OCI-LY1 (cell line): ENCODE data around the gene ITGAV.

Experiments
- H2AFZ ChIP-seq: fragments of 200-600 bp; sonication (generic), shearing (Covaris generic); 2 replicates; pipeline ENCODE4 v1.6.0; 2014; ENCODE audit warnings: antibody characterized with exemption, mild to moderate bottlenecking, low read length
- H3F3A ChIP-seq: fragments of 200-600 bp; sonication (generic), shearing (Covaris generic); 2 replicates; pipeline ENCODE4 v1.6.0; 2014; ENCODE audit warnings: mild to moderate bottlenecking, antibody characterized with exemption, low read length, moderate library complexity; ENCODE audit not compliant: insufficient read depth
- H3K27ac ChIP-seq: fragments of 200-600 bp; sonication (generic); 2 replicates; pipeline ENCODE4 v1.5.1; 2014; ENCODE audit warnings: low read length, mixed run types, mild to moderate bottlenecking, low read depth; ENCODE audit not compliant: poor library complexity, severe bottlenecking
- H3K27me3 ChIP-seq: fragments of 200-600 bp; sonication (generic); 2 replicates; pipeline ENCODE4 v1.6.0; 2014; ENCODE audit warnings: antibody characterized with exemption, mild to moderate bottlenecking, low read length, moderate library complexity; ENCODE audit not compliant: insufficient read depth
- H3K36me3 ChIP-seq: fragments of 200-600 bp; sonication (generic); 2 replicates; pipeline ENCODE4 v1.6.1; 2014; ENCODE audit warnings: mild to moderate bottlenecking, antibody characterized with exemption, low read length, moderate library complexity, mixed read lengths; ENCODE audit not compliant: insufficient read depth
- H3K4me1 ChIP-seq: fragments of 200-600 bp; sonication (generic); 2 replicates; pipeline ENCODE4 v1.5.1; 2014; ENCODE audit warnings: mild to moderate bottlenecking, low read length, moderate library complexity; ENCODE audit not compliant: insufficient read depth, severe bottlenecking
- H3K4me2 ChIP-seq: fragments of 200-600 bp; sonication (generic), shearing (Covaris generic); 2 replicates; pipeline ENCODE4 v1.6.1; 2014; ENCODE audit warnings: low read length
- H3K4me3 ChIP-seq: fragments of 200-600 bp; sonication (generic); 2 replicates; pipeline ENCODE4 v1.5.1; 2014; ENCODE audit warnings: low read length, low read depth, mild to moderate bottlenecking, mixed read lengths; ENCODE audit not compliant: poor library complexity, severe bottlenecking
- H3K79me2 ChIP-seq: fragments of 200-600 bp; shearing (Covaris generic); 2 replicates; pipeline ENCODE4 v1.6.1; 2016; ENCODE audit warnings: mixed run types, low read length, mixed read lengths; ENCODE audit not compliant: insufficient read depth
- H3K9ac ChIP-seq: fragments of 200-600 bp; sonication (generic), shearing (Covaris generic); 2 replicates; pipeline ENCODE4 v1.6.1; 2014; ENCODE audit warnings: mild to moderate bottlenecking, low read length, mixed read lengths
- H3K9me2 ChIP-seq: fragments of 200-600 bp; sonication (generic), shearing (Covaris generic); 2 replicates; pipeline ENCODE4 v1.6.1; 2014; ENCODE audit warnings: low read depth, mild to moderate bottlenecking, low read length, mixed read lengths
- H3K9me3 ChIP-seq: fragments of 200-600 bp; shearing (Covaris generic); 2 replicates; pipeline ENCODE4 v1.6.1; 2014; ENCODE audit warnings: low read length, mixed read lengths
- H4K20me1 ChIP-seq: fragments of 200-600 bp; sonication (generic), shearing (Covaris generic); 2 replicates; pipeline ENCODE4 v1.6.0; 2016; ENCODE audit warnings: mild to moderate bottlenecking, low read length; ENCODE audit not compliant: insufficient read depth
- EZH2 ChIP-seq: fragments of 200-600 bp; sonication (generic), shearing (Covaris generic); IDR thresholded peaks from 2 replicates; pipeline ENCODE4 v1.8.0; 2017; ENCODE audit warnings: borderline replicate concordance, mixed run types, mild to moderate bottlenecking, antibody characterized with exemption, low read length, moderate library complexity, mixed read lengths
- TF ChIP-seq, protein P1 (sequence below): fragments of 200-600 bp; sonication (generic), shearing (Covaris generic); IDR thresholded peaks from 2 replicates; pipeline ENCODE4 v1.5.1; 2017; ENCODE audit warnings: mild to moderate bottlenecking, antibody characterized with exemption, low read length, moderate library complexity, mixed read lengths

The ITGAV gene

DNA sequence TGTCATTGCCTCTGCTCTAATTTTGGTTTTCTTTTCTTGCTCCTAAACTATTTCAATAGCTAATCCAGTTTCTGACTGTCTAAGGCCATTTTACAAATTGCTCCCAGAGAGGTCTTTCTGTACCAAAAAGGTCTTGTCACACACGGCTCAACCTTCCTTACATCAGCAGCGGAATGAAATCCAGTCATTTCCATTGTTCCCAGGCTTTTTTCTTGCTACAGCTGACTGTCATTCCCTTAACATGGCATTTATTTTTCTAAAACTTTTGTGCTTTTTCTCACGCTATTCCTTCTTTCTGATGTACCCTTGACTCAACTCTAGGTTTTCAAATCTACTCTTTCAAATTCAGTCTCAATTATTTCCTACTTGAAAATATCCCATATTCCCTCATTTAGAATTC, 128.3 kb downstream of the ITGAV start:
- Histone ChIP-seq H3K4me3 (no peak overlapping the region), H2AFZ (no peak overlapping the region), H3K4me2 (no peak overlapping the region), H3F3A (no peaks in the 10 kb centered on the region), H3K4me1 (no peaks in the 10 kb centered on the region), H3K79me2 (no peaks in the 10 kb centered on the region), H3K27me3 (no peaks in the 10 kb centered on the region), H3K36me3 (no peaks in the 10 kb centered on the region), H3K27ac (no peak overlapping the region), H3K9me3 (no peaks in the 10 kb centered on the region), H4K20me1 (no peaks in the 10 kb centered on the region), H3K9me2 (no peaks in the 10 kb centered on the region), H3K9ac (no peak overlapping the region)
- TF ChIP-seq EZH2: no peak
- TF ChIP-seq, protein P1, sequence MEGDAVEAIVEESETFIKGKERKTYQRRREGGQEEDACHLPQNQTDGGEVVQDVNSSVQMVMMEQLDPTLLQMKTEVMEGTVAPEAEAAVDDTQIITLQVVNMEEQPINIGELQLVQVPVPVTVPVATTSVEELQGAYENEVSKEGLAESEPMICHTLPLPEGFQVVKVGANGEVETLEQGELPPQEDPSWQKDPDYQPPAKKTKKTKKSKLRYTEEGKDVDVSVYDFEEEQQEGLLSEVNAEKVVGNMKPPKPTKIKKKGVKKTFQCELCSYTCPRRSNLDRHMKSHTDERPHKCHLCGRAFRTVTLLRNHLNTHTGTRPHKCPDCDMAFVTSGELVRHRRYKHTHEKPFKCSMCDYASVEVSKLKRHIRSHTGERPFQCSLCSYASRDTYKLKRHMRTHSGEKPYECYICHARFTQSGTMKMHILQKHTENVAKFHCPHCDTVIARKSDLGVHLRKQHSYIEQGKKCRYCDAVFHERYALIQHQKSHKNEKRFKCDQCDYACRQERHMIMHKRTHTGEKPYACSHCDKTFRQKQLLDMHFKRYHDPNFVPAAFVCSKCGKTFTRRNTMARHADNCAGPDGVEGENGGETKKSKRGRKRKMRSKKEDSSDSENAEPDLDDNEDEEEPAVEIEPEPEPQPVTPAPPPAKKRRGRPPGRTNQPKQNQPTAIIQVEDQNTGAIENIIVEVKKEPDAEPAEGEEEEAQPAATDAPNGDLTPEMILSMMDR: no peak

DNA sequence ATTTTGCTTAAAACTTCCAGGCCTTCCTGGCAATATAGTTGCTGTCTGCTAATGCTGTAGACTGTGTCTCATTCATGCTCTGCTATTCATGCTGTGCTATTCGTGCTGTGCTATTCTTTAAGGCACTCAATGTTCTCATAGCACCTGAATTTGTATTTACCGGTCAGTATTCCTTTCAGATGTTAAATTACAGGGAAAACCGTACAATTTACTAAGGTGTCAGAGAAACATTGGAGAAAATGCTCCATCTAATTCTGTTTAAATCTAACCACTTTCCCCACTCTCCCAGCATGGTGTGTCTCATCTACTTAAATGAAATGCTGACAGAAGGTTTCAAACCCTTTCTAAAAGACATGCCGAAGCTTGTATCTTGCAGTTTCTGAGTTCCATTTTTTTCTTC, 129.0 kb downstream of the ITGAV start:
- H3K79me2 ChIP-seq: no peaks in the 10 kb centered on the region
- H3K4me1 ChIP-seq: no peaks in the 10 kb centered on the region
- no peaks in the 10 kb centered on the region for H3K9me2 ChIP-seq
- no peak overlapping the region for H2AFZ ChIP-seq
- no peak overlapping the region for H3K4me3 ChIP-seq
- H3K4me2 ChIP-seq: no peak overlapping the region
- H3K9ac ChIP-seq: no peak overlapping the region
- H3K27me3 ChIP-seq: no peaks in the 10 kb centered on the region
- no peak for TF ChIP-seq EZH2
- TF ChIP-seq, protein P1: no peak
- no peaks in the 10 kb centered on the region for H4K20me1 ChIP-seq
- no peaks in the 10 kb centered on the region for H3F3A ChIP-seq
- no peak overlapping the region for H3K27ac ChIP-seq
- no peaks in the 10 kb centered on the region for H3K36me3 ChIP-seq
- no peaks in the 10 kb centered on the region for H3K9me3 ChIP-seq

DNA sequence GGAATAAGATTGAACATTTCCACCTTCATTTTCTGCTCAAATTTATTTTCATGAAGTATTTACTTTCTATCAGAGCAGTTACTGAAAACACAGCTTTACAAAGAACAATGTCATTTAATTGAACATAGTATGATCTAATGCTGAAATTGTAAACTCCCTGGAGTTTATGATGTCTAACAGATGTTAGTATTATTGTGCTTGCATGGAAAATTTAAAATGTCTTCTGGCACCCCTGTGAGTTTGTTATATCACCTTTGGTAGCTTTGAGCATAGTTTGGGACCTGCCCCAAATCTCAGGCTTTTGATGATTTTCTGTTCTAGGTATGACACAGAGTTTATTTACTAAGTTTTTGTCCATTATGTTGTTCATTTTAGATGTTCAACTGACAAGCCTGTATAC, 132.1 kb downstream of the ITGAV start:
- Histone ChIP-seq H3K4me2 (no peak overlapping the region), H2AFZ (no peak overlapping the region), H3F3A (no peaks in the 10 kb centered on the region), H4K20me1 (no peaks in the 10 kb centered on the region), H3K79me2 (no peaks in the 10 kb centered on the region), H3K9ac (no peak overlapping the region), H3K36me3 (no peaks in the 10 kb centered on the region), H3K9me2 (no peaks in the 10 kb centered on the region), H3K27me3 (no peaks in the 10 kb centered on the region), H3K27ac (no peak overlapping the region), H3K4me3 (no peak overlapping the region), H3K4me1 (no peaks in the 10 kb centered on the region), H3K9me3 (no peaks in the 10 kb centered on the region)
- TF ChIP-seq EZH2: no peak
- TF ChIP-seq, protein P1: no peak
